H9 (cell line): ENCODE results near the gene ABCB8. TPM values are rescaled to one million over a fixed set of nuclear protein-coding genes. Genes with fewer than 3 reads are reported as not detected.

Experiments used
- DNase-seq: peaks from one replicate; pipeline ENCODE4 v3.0.0-alpha.2; 2017
- H2AFZ ChIP-seq: one replicate; pipeline ENCODE4 v1.6.1; 2013; ENCODE audit warnings: mild to moderate bottlenecking, low read length, control low read depth, moderate library complexity
- H2AK5ac ChIP-seq: 2 replicates; pipeline ENCODE4 v1.6.1; 2013; ENCODE audit warnings: low read length, control low read depth, mixed read lengths; ENCODE audit not compliant: insufficient read length
- H2BK120ac ChIP-seq: one replicate; pipeline ENCODE4 v1.6.1; 2013; ENCODE audit warnings: low read depth, mild to moderate bottlenecking, low read length, control low read depth, inconsistent platforms; ENCODE audit not compliant: poor library complexity, severe bottlenecking
- H2BK12ac ChIP-seq: 2 replicates; pipeline ENCODE4 v1.6.1; 2013; ENCODE audit warnings: low read length, control low read depth, mixed read lengths, low read depth; ENCODE audit not compliant: insufficient read length
- H2BK15ac ChIP-seq: 2 replicates; pipeline ENCODE4 v1.6.1; 2013; ENCODE audit warnings: low read depth, low read length, control low read depth
- H2BK20ac ChIP-seq: one replicate; pipeline ENCODE4 v1.6.1; 2013; ENCODE audit warnings: low read depth, mild to moderate bottlenecking, low read length, control low read depth, inconsistent platforms; ENCODE audit not compliant: poor library complexity, severe bottlenecking
- H2BK5ac ChIP-seq: 2 replicates; pipeline ENCODE4 v1.6.1; 2013; ENCODE audit warnings: low read length, control low read depth, mixed read lengths; ENCODE audit not compliant: insufficient read length
- H3K14ac ChIP-seq: 2 replicates; pipeline ENCODE4 v1.6.1; 2013; ENCODE audit warnings: low read length, control low read depth; ENCODE audit not compliant: insufficient read depth
- H3K18ac ChIP-seq: 2 replicates; pipeline ENCODE4 v1.6.1; 2013; ENCODE audit warnings: low read depth, mild to moderate bottlenecking, mixed read lengths, low read length, control low read depth; ENCODE audit not compliant: insufficient read length
- H3K23ac ChIP-seq: 2 replicates; pipeline ENCODE4 v1.6.1; 2013; ENCODE audit warnings: low read length, control low read depth, mixed read lengths, low read depth; ENCODE audit not compliant: insufficient read length
- H3K23me2 ChIP-seq: 2 replicates; pipeline ENCODE4 v1.6.1; 2013; ENCODE audit warnings: low read depth, mild to moderate bottlenecking, mixed read lengths, low read length, control low read depth; ENCODE audit not compliant: insufficient read length, poor library complexity, severe bottlenecking
- H3K27ac ChIP-seq: 2 replicates; pipeline ENCODE4 v1.5.1; 2013; ENCODE audit warnings: low read length, control low read depth, mixed read lengths, low read depth; ENCODE audit not compliant: insufficient read length
- H3K27me3 ChIP-seq: 2 replicates; pipeline ENCODE4 v1.6.1; 2013; ENCODE audit warnings: low read length, control low read depth, inconsistent platforms; ENCODE audit not compliant: insufficient read depth
- H3K4ac ChIP-seq: 2 replicates; pipeline ENCODE4 v1.6.1; 2013; ENCODE audit warnings: low read depth, mild to moderate bottlenecking, control low read depth, inconsistent platforms, low read length, moderate library complexity
- H3K4me1 ChIP-seq: 2 replicates; pipeline ENCODE4 v1.6.1; 2013; ENCODE audit warnings: low read length, control low read depth, inconsistent platforms; ENCODE audit not compliant: insufficient read depth
- H3K4me2 ChIP-seq: 2 replicates; pipeline ENCODE4 v1.6.1; 2013; ENCODE audit warnings: low read length, control low read depth, mixed read lengths; ENCODE audit not compliant: insufficient read length, insufficient read depth
- H3K56ac ChIP-seq: 2 replicates; pipeline ENCODE4 v1.6.1; 2013; ENCODE audit warnings: low read depth, mild to moderate bottlenecking, mixed read lengths, low read length, control low read depth; ENCODE audit not compliant: insufficient read length
- H3K79me1 ChIP-seq: 2 replicates; pipeline ENCODE4 v1.6.1; 2013; ENCODE audit warnings: low read depth, mild to moderate bottlenecking, moderate library complexity, low read length, control low read depth, inconsistent platforms; ENCODE audit not compliant: insufficient read depth, poor library complexity, severe bottlenecking
- H3K79me2 ChIP-seq: 2 replicates; pipeline ENCODE4 v1.6.1; 2013; ENCODE audit warnings: low read length, control low read depth, inconsistent platforms; ENCODE audit not compliant: insufficient read depth
- H3K9ac ChIP-seq: 2 replicates; pipeline ENCODE4 v1.6.1; 2013; ENCODE audit warnings: low read length, control low read depth, mixed read lengths; ENCODE audit not compliant: insufficient read length; ENCODE audit errors: extremely low read depth
- H3K9me3 ChIP-seq: one replicate; pipeline ENCODE4 v1.6.1; 2013; ENCODE audit warnings: low read depth, low read length, inconsistent platforms; ENCODE audit not compliant: control insufficient read depth
- H3T11ph ChIP-seq: one replicate; pipeline ENCODE4 v1.6.1; 2013; ENCODE audit warnings: mild to moderate bottlenecking, low read length, control low read depth, inconsistent platforms
- H4K20me1 ChIP-seq: one replicate; pipeline ENCODE4 v1.6.1; 2013; ENCODE audit not compliant: control insufficient read depth, insufficient read length, insufficient read depth
- H4K5ac ChIP-seq: 2 replicates; pipeline ENCODE4 v1.6.1; 2013; ENCODE audit warnings: low read depth, mild to moderate bottlenecking, mixed read lengths, low read length, control low read depth; ENCODE audit not compliant: insufficient read length
- H4K8ac ChIP-seq: replicated peaks from 2 replicates; pipeline ENCODE4 v1.6.1; 2013; ENCODE audit warnings: low read length, control low read depth, mixed read lengths, low read depth; ENCODE audit not compliant: insufficient read length
- H4K91ac ChIP-seq: 2 replicates; pipeline ENCODE4 v1.6.1; 2013; ENCODE audit warnings: low read depth, mild to moderate bottlenecking, moderate library complexity, mixed read lengths, low read length, control low read depth; ENCODE audit not compliant: insufficient read length
- H3K27ac Mint-ChIP-seq, 3 experiments: 2 replicates in 2 of 3; 3 replicates in 1 of 3; pipeline ENCODE4 v1.8.0; 2020 to 2021; ENCODE audit warnings: mixed read lengths in 3 of 3, mild to moderate bottlenecking in 1 of 3, moderate library complexity in 1 of 3
- H3K27me3 Mint-ChIP-seq: 2 replicates; pipeline ENCODE4 v1.8.0; 2021; ENCODE audit warnings: low read depth, mild to moderate bottlenecking, moderate library complexity, mixed read lengths
- H3K36me3 Mint-ChIP-seq, 3 experiments: 2 replicates in 2 of 3; 3 replicates in 1 of 3; pipeline ENCODE4 v1.8.0; 2020 to 2021; ENCODE audit warnings: low read depth in 3 of 3, mixed read lengths in 3 of 3; ENCODE audit not compliant: insufficient read depth in 1 of 3
- H3K4me1 Mint-ChIP-seq, 2 experiments: 2 replicates each; pipeline ENCODE4 v1.8.0; 2020; ENCODE audit warnings: mixed read lengths in 2 of 2
- H3K4me3 Mint-ChIP-seq, 2 experiments: 2 replicates in 1 of 2; 3 replicates in 1 of 2; pipeline ENCODE4 v1.8.0; 2020 to 2021; ENCODE audit warnings: mild to moderate bottlenecking in 2 of 2, mixed read lengths in 2 of 2, moderate library complexity in 1 of 2
- H3K9me3 Mint-ChIP-seq, 2 experiments: 2 replicates in 1 of 2; 3 replicates in 1 of 2; pipeline ENCODE4 v1.8.0; 2020; ENCODE audit warnings: mild to moderate bottlenecking in 2 of 2, mixed read lengths in 2 of 2, moderate library complexity in 1 of 2
- WGBS: extraction: QIAGEN DNeasy Blood & Tissue Kit; methylation state at CpG from one replicate; pipeline ENCODE4 v1.1.7; 2013; ENCODE audit warnings: missing lambda C conversion rate, low lambda C conversion rate, mixed read lengths; ENCODE audit not compliant: insufficient read length; ENCODE audit errors: extremely low coverage; 5-methylcytosine and 5-hydroxymethylcytosine counted together
- total RNA-seq: library from RNA; stranded (reverse); gene quantifications from 2 replicates; pipeline ENCODE4 v1.2.1, GENCODE V29; 2021
- TF ChIP-seq, protein P1 (sequence below): fragments of 200-600 bp; sonication (generic); conservative IDR thresholded peaks from 3 replicates; pipeline ENCODE4 v1.8.0; 2021; ENCODE audit warnings: antibody characterized with exemption, mild to moderate bottlenecking

ABCB8 gene
- total RNA-seq, 1 experiment from 2014 or later, result 22.1 TPM

DNA sequence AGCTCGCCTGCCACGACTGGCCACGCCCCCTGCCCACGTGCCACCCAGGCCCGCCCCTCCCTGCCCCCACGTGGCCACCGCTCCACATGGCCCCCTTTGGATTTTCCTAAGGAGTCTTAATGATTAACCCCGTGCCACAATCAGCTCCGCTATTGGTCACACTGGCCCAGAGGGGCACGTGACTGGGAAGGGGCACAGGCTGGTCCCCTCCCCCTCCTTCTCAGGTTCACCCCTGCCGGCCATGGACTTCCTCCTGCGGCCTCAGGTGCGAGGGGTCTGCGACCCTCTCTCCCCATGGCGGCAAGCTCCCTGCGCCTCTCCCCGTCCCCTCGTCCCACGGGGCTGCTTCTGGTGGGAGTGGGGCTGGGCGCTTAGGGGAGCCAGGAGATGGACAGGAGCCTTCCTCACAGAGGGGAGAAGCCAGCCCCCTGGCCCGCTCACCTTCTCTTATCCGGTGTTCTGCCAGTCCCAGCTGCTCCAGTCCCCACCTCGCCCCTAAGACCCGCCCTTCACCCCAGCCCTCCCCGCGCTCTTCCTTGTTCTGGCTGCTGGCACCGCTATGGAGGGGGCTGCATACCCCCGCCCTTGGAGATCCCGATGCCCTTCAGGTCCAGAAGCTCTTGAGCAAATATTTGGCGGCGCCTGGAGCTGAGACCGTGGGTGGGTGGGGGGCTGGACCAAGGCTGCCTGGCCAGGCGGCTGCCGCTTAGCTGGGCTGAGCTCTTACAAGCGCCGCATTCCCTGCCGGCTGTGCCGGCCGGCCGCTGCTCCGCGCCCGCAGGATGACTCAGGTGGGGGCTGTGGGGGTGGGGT lies 34.4 kb downstream of the ABCB8 start:
- H3K4me1 ChIP-seq, result peaks cover 8% of the 10 kb centered on the region
- H2BK120ac ChIP-seq, result no peak overlapping the region
- H3K9me3 ChIP-seq, result no peaks in the 10 kb centered on the region
- no peak overlapping the region for H3K56ac ChIP-seq
- Mint-ChIP-seq H3K27me3 (no peaks in the 10 kb centered on the region), H3K4me1 (peaks cover 31 to 39% of the 10 kb centered on the region in 2 experiments), H3K36me3 (peaks cover 17 to 30% (median 26%) of the 10 kb centered on the region in 3 experiments; a peak in 6 of 7 replicates), H3K27ac (peak overlapping the region in 1 of 3 experiments; percentile 87; a peak in 3 of 7 replicates), H3K4me3 (peak overlapping the region; percentile 67 to 91), H3K9me3 (no peaks in the 10 kb centered on the region; a peak in 1 of 5 replicates)
- peak overlapping the region; percentile 30 for H3K9ac ChIP-seq
- H3K27ac ChIP-seq, result no peak overlapping the region
- H3K4ac ChIP-seq, result no peak overlapping the region
- H2AK5ac ChIP-seq, result no peak overlapping the region
- H2BK20ac ChIP-seq, result no peak overlapping the region
- H4K5ac ChIP-seq, result no peak overlapping the region
- H3K79me2 ChIP-seq, result no peaks in the 10 kb centered on the region
- H3K79me1 ChIP-seq, result no peaks in the 10 kb centered on the region
- peaks cover 32% of the 10 kb centered on the region for H3K23me2 ChIP-seq
- no peak overlapping the region for H4K8ac ChIP-seq
- WGBS, result no CpG with 5 or more reads among the region's 43 CpGs
- no peak overlapping the region for H3T11ph ChIP-seq
- H4K91ac ChIP-seq, result no peak overlapping the region
- DNase-seq, result peak; percentile 98
- no peaks in the 10 kb centered on the region; the same call in 1 of the 2 replicates for H3K27me3 ChIP-seq
- no peaks in the 10 kb centered on the region for H4K20me1 ChIP-seq
- no peak overlapping the region for H2BK15ac ChIP-seq
- no peak overlapping the region for H2AFZ ChIP-seq
- H3K4me2 ChIP-seq, result peak overlapping the region; percentile 58
- H2BK12ac ChIP-seq, result no peak overlapping the region
- no peak overlapping the region for H2BK5ac ChIP-seq
- H3K23ac ChIP-seq, result no peak overlapping the region
- TF ChIP-seq, protein P1, sequence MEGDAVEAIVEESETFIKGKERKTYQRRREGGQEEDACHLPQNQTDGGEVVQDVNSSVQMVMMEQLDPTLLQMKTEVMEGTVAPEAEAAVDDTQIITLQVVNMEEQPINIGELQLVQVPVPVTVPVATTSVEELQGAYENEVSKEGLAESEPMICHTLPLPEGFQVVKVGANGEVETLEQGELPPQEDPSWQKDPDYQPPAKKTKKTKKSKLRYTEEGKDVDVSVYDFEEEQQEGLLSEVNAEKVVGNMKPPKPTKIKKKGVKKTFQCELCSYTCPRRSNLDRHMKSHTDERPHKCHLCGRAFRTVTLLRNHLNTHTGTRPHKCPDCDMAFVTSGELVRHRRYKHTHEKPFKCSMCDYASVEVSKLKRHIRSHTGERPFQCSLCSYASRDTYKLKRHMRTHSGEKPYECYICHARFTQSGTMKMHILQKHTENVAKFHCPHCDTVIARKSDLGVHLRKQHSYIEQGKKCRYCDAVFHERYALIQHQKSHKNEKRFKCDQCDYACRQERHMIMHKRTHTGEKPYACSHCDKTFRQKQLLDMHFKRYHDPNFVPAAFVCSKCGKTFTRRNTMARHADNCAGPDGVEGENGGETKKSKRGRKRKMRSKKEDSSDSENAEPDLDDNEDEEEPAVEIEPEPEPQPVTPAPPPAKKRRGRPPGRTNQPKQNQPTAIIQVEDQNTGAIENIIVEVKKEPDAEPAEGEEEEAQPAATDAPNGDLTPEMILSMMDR, result peak; percentile 9; the same call in 1 of the 3 replicates
- peak overlapping the region; percentile 43 for H3K18ac ChIP-seq
- H3K14ac ChIP-seq, result peak overlapping the region; percentile 61; the same call in 1 of the 2 replicates
